ENCODE results near the gene NDUFV2.
A peak's percentile ranks its signal among the peaks of the same experiment; 100 is the strongest.

The NDUFV2 gene

DNA sequence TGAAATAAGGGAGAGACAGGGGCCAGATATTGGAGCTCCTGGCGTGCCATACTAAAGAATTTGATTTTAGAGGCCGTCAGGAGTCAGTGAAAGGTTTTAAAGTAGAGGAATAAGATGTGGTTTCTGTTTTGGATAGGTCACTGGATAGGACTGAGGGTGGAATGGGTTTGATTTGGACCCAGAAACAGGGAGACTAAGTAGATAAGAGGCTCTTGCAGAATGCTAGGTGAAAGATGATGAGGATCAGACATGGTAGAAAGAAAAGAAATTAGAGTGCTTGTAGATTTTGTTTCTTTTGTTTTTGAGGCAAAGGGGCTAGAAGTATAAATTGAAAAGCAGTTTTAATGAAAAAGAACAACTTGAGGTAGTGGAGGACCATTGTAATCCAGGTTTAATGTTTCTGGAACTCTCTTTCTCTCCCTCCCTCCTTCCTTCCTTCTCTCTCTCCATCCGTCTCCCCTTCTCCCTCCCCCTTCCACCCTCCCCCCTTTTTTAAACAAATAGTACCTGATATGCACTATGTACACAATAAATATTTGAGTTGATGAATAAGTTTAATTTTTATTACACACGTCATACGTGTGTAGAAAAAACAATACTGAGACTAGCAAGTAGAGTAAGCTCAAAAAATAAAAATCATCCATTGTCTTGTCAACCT lies 1.9 kb downstream of the NDUFV2 start:
- Mint-ChIP-seq H3K4me3 (peak overlapping the region; percentile 81 to 98 (median 95)), H3K4me1 (peaks cover 67% of the 10 kb centered on the region), H3K27me3 (ENCODE audit: low read depth) (no peaks in the 10 kb centered on the region), H3K36me3 (ENCODE audit: low read depth) (peaks cover 4% of the 10 kb centered on the region), H3K9me3 (no peaks in the 10 kb centered on the region), H3K27ac (peak overlapping the region; percentile 80 to 99 (median 97))
- TF ChIP-seq, protein P1, sequence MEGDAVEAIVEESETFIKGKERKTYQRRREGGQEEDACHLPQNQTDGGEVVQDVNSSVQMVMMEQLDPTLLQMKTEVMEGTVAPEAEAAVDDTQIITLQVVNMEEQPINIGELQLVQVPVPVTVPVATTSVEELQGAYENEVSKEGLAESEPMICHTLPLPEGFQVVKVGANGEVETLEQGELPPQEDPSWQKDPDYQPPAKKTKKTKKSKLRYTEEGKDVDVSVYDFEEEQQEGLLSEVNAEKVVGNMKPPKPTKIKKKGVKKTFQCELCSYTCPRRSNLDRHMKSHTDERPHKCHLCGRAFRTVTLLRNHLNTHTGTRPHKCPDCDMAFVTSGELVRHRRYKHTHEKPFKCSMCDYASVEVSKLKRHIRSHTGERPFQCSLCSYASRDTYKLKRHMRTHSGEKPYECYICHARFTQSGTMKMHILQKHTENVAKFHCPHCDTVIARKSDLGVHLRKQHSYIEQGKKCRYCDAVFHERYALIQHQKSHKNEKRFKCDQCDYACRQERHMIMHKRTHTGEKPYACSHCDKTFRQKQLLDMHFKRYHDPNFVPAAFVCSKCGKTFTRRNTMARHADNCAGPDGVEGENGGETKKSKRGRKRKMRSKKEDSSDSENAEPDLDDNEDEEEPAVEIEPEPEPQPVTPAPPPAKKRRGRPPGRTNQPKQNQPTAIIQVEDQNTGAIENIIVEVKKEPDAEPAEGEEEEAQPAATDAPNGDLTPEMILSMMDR (IDR thresholded peaks at IDR 0.05; ENCODE audit: unreplicated experiment in 3 of 3) = no peak

GRCh38 chr18:9105420-9105819 lies 2.9 kb downstream of the NDUFV2 start:
- peaks cover 75% of the 10 kb centered on the region for H3K4me1 Mint-ChIP-seq
- H3K36me3 Mint-ChIP-seq (ENCODE audit: low read depth) = peaks cover 4% of the 10 kb centered on the region
- H3K27me3 Mint-ChIP-seq (ENCODE audit: low read depth) = no peaks in the 10 kb centered on the region
- TF ChIP-seq, protein P1 (IDR thresholded peaks at IDR 0.05; ENCODE audit: unreplicated experiment in 3 of 3) = no peak
- H3K9me3 Mint-ChIP-seq = no peaks in the 10 kb centered on the region
- H3K27ac Mint-ChIP-seq = peak overlapping the region; percentile 34 to 90 (median 67)
- H3K4me3 Mint-ChIP-seq = peak overlapping the region; percentile 81 to 98 (median 95)

GRCh38 chr18:9106094-9106493 lies 3.6 kb downstream of the NDUFV2 start:
- peak overlapping the region; percentile 81 to 98 (median 95) for H3K4me3 Mint-ChIP-seq
- H3K4me1 Mint-ChIP-seq = peaks cover 76% of the 10 kb centered on the region
- H3K27me3 Mint-ChIP-seq (ENCODE audit: low read depth) = no peaks in the 10 kb centered on the region
- H3K27ac Mint-ChIP-seq = peak overlapping the region; percentile 34 to 90 (median 67)
- TF ChIP-seq, protein P1 (IDR thresholded peaks at IDR 0.05; ENCODE audit: unreplicated experiment in 3 of 3) = no peak
- peaks cover 8% of the 10 kb centered on the region for H3K36me3 Mint-ChIP-seq (ENCODE audit: low read depth)
- no peaks in the 10 kb centered on the region for H3K9me3 Mint-ChIP-seq

GRCh38 chr18:9106800-9107584 lies 4.5 kb downstream of the NDUFV2 start:
- Mint-ChIP-seq H3K27me3 (ENCODE audit: low read depth) (no peaks in the 10 kb centered on the region), H3K9me3 (no peaks in the 10 kb centered on the region), H3K27ac (peak overlapping the region in 1 of 3 experiments; percentile 9), H3K4me3 (peak overlapping the region; percentile 35 to 81 (median 37)), H3K36me3 (ENCODE audit: low read depth) (peaks cover 8% of the 10 kb centered on the region), H3K4me1 (peaks cover 69% of the 10 kb centered on the region)
- TF ChIP-seq, protein P1 (IDR thresholded peaks at IDR 0.05; ENCODE audit: unreplicated experiment in 3 of 3) = no peak

DNA sequence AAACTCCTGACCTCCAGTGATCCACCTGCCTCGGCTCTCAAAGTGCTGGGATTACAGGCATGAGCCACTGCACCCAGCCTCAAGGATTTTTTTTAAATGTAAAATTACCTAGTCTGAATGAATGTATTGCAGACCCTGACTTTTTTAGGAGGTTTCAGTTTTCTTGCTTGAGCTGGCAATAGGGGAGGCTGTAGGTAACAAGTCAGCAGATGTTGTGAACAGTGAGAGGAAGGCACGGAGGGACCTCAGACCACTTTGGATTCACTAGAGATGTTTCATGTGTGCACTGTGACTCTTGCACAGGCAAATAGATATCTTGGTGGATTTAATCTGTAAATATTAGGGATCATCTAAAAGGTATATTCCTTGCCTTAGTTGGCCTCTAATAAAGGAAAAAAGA lies 6.4 kb downstream of the NDUFV2 start:
- Mint-ChIP-seq H3K4me3 (no peak overlapping the region), H3K36me3 (ENCODE audit: low read depth) (peaks cover 17% of the 10 kb centered on the region), H3K27me3 (ENCODE audit: low read depth) (no peaks in the 10 kb centered on the region), H3K27ac (peak overlapping the region in 2 of 3 experiments; percentile 6 to 60), H3K4me1 (peaks cover 68% of the 10 kb centered on the region), H3K9me3 (no peaks in the 10 kb centered on the region)
- TF ChIP-seq, protein P1 (IDR thresholded peaks at IDR 0.05; ENCODE audit: unreplicated experiment in 3 of 3) = no peak

Data from nephron (organoid).